GM23338 (cell line): ENCODE measurements around the gene ELL2. TPM values are rescaled to one million over a fixed set of nuclear protein-coding genes. Genes with fewer than 3 reads are reported as not detected.

ENCODE experiments used
- ATAC-seq: fragments of 200-7000 bp; cut with Tn5 transposase; 3 replicates; pipeline ENCODE4 v1.9.1; 2020
- DNase-seq: peaks from one replicate; pipeline ENCODE4 v3.0.0-alpha.2; 2015; ENCODE audit warnings: low spot score
- H2AFZ ChIP-seq: fragments of 200-600 bp; sonication (generic); 2 replicates; pipeline ENCODE4 v1.8.0; 2016; ENCODE audit warnings: antibody characterized with exemption, mild to moderate bottlenecking, moderate library complexity
- H3F3A ChIP-seq: fragments of 200-600 bp; sonication (generic); replicated peaks from 2 replicates; pipeline ENCODE4 v1.8.0; 2017; ENCODE audit warnings: antibody characterized with exemption, mixed run types, low read depth
- H3K27ac ChIP-seq: fragments of 200-600 bp; sonication (generic); 2 replicates; pipeline ENCODE4 v1.6.1; 2016; ENCODE audit warnings: low read depth
- H3K27me3 ChIP-seq: fragments of 200-600 bp; sonication (generic); 2 replicates; pipeline ENCODE4 v1.8.0; 2016; ENCODE audit warnings: mild to moderate bottlenecking, mixed run types, moderate library complexity; ENCODE audit not compliant: insufficient read depth
- H3K36me3 ChIP-seq: fragments of 200-600 bp; sonication (generic); 2 replicates; pipeline ENCODE4 v1.8.0; 2016; ENCODE audit warnings: mild to moderate bottlenecking; ENCODE audit not compliant: insufficient read depth
- H3K4me1 ChIP-seq: fragments of 200-600 bp; sonication (generic); 2 replicates; pipeline ENCODE4 v1.8.0; 2016; ENCODE audit warnings: mild to moderate bottlenecking, moderate library complexity; ENCODE audit not compliant: insufficient read depth
- H3K4me2 ChIP-seq: fragments of 200-600 bp; sonication (generic); 2 replicates; pipeline ENCODE4 v1.7.1; 2017; ENCODE audit warnings: mixed run types
- H3K4me3 ChIP-seq: fragments of 200-600 bp; sonication (generic); 2 replicates; pipeline ENCODE4 v1.6.1; 2016; ENCODE audit warnings: mixed run types
- H3K79me2 ChIP-seq: fragments of 200-600 bp; sonication (generic); replicated peaks from 2 replicates; pipeline ENCODE4 v1.8.0; 2017; ENCODE audit warnings: mild to moderate bottlenecking; ENCODE audit not compliant: insufficient read depth
- H3K9me2 ChIP-seq: fragments of 200-600 bp; sonication (generic); 2 replicates; pipeline ENCODE4 v1.8.0; 2017; ENCODE audit not compliant: insufficient read depth
- H4K20me1 ChIP-seq: fragments of 200-600 bp; sonication (generic); replicated peaks from 2 replicates; pipeline ENCODE4 v1.8.0; 2017; ENCODE audit warnings: mild to moderate bottlenecking; ENCODE audit not compliant: insufficient read depth
- H3K27ac Mint-ChIP-seq: 2 replicates; pipeline ENCODE4 v1.8.0; 2020; ENCODE audit warnings: inconsistent platforms, mild to moderate bottlenecking, moderate library complexity, mixed read lengths
- H3K27me3 Mint-ChIP-seq: 3 replicates; pipeline ENCODE4 v1.8.0; 2022; ENCODE audit warnings: low read depth, mild to moderate bottlenecking, moderate library complexity, mixed read lengths, inconsistent platforms; ENCODE audit not compliant: insufficient read depth, poor library complexity
- H3K36me3 Mint-ChIP-seq: 3 replicates; pipeline ENCODE4 v1.8.0; 2021; ENCODE audit warnings: low read depth, mild to moderate bottlenecking, inconsistent platforms, moderate library complexity, mixed read lengths
- H3K4me1 Mint-ChIP-seq: 3 replicates; pipeline ENCODE4 v1.8.0; 2020; ENCODE audit warnings: mild to moderate bottlenecking, inconsistent platforms, mixed read lengths
- H3K4me3 Mint-ChIP-seq: 3 replicates; pipeline ENCODE4 v1.8.0; 2021; ENCODE audit warnings: moderate library complexity, mild to moderate bottlenecking, inconsistent platforms, mixed read lengths
- H3K9me3 Mint-ChIP-seq: 3 replicates; pipeline ENCODE4 v1.8.0; 2020; ENCODE audit warnings: moderate library complexity, mild to moderate bottlenecking, inconsistent platforms, mixed read lengths
- CREB1 ChIP-seq: fragments of 250-450 bp; sonication (Bioruptor Pico); IDR thresholded peaks from 2 replicates; pipeline ENCODE4 v1.5.0; 2020; ENCODE audit warnings: low read depth, mild to moderate bottlenecking, moderate library complexity
- EZH2 ChIP-seq: fragments of 200-600 bp; sonication (generic); IDR thresholded peaks from one replicate; pipeline ENCODE4 v1.8.0; 2017; ENCODE audit warnings: antibody characterized with exemption, mild to moderate bottlenecking, low read depth; ENCODE audit not compliant: unreplicated experiment
- EZH2phosphoT487 ChIP-seq: fragments of 200-600 bp; sonication (generic); IDR thresholded peaks from one replicate; pipeline ENCODE4 v1.8.1; 2018; ENCODE audit warnings: antibody characterized with exemption; ENCODE audit not compliant: unreplicated experiment
- JUNB ChIP-seq: IDR thresholded peaks from one replicate; pipeline ENCODE4 v1.6.1; 2016; ENCODE audit warnings: antibody characterized with exemption; ENCODE audit not compliant: unreplicated experiment
- NANOG ChIP-seq: IDR thresholded peaks from 2 replicates; pipeline ENCODE4 v1.6.1; 2016; ENCODE audit warnings: antibody characterized with exemption, borderline replicate concordance
- POLR2AphosphoS5 ChIP-seq: IDR thresholded peaks from 2 replicates; pipeline ENCODE4 v1.6.1; 2016; ENCODE audit warnings: antibody characterized with exemption, low read depth
- STAT1 ChIP-seq: IDR thresholded peaks from one replicate; pipeline ENCODE4 v1.6.1; 2016; ENCODE audit warnings: antibody characterized with exemption; ENCODE audit not compliant: unreplicated experiment
- ZNF114 ChIP-seq: fragments of 250-450 bp; sonication (Bioruptor Pico); IDR thresholded peaks from 2 replicates; pipeline ENCODE4 v1.5.0; 2020; ENCODE audit warnings: mild to moderate bottlenecking, moderate library complexity
- ZNF331 ChIP-seq: fragments of 250-450 bp; sonication (Bioruptor Pico); IDR thresholded peaks from 2 replicates; pipeline ENCODE4 v1.5.0; 2020; ENCODE audit warnings: low read depth, mild to moderate bottlenecking, moderate library complexity
- polyA plus RNA-seq: library from polyadenylated mRNA; unstranded; fragments of >200 nt; fragmentation: Nextera tagmentation; extraction: Ambion mirVana; gene quantifications from 2 replicates; pipeline ENCODE4 v1.2.1, GENCODE V29; 2016
- total RNA-seq: library from RNA; depleted of rRNA; stranded (reverse); fragments of >200 nt; shearing (Covaris generic); gene quantifications from 2 replicates; pipeline ENCODE4 v1.2.3, GENCODE V29; 2014
- TF ChIP-seq, protein P1 (sequence below): IDR thresholded peaks from 2 replicates; pipeline ENCODE4 v1.6.1; 2016; ENCODE audit warnings: antibody characterized with exemption
- TF ChIP-seq, protein P2 (sequence below): IDR thresholded peaks from one replicate; pipeline ENCODE4 v1.6.1; 2018; ENCODE audit warnings: antibody characterized with exemption; ENCODE audit not compliant: unreplicated experiment
- TF ChIP-seq, protein P3 (sequence below): fragments of 250-450 bp; sonication (Bioruptor Pico); IDR thresholded peaks from 2 replicates; pipeline ENCODE4 v1.5.0; 2020; ENCODE audit warnings: mild to moderate bottlenecking, moderate library complexity
- TF ChIP-seq, protein P4 (sequence below), 2 experiments: fragments of 200-600 bp in 1 of 2; sonication (generic) in 1 of 2; conservative IDR thresholded peaks; 2 replicates each; pipeline versions ENCODE4 v1.5.1 to v1.6.1; 2016 to 2017; ENCODE audit warnings: antibody characterized with exemption in 2 of 2, low read depth in 2 of 2, mild to moderate bottlenecking in 2 of 2, moderate library complexity in 1 of 2

Gene ELL2
- total and polyA plus RNA-seq, 2 experiments from 2014 or later = 7.4 to 32.6 TPM

DNA sequence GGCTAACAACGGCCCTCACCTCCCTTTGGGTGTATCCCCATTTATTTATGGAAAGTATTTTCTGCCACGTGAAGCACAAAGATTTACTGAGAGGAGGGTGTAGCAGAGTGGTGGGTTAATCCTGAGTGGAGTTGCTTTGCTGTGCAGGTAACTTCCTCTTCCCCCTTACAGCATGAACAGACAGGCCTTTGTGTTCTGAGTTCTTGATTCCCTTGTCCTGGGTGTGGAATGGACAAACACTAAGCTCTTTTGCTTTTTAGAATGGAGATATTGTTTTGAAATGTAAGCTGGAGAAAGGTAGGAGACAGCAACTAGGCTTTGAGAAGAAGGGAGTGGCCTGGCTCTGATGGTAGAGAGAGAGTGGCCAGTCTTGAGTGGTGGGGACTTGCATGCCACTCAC is 122.0 kb downstream of the ELL2 start:
- H3K4me3 Mint-ChIP-seq = no peak overlapping the region
- no peaks in the 10 kb centered on the region for H3K36me3 Mint-ChIP-seq
- no peak for DNase-seq
- no peaks in the 10 kb centered on the region for H3F3A ChIP-seq
- ATAC-seq = no peak
- no peak overlapping the region for H3K27ac Mint-ChIP-seq
- H3K79me2 ChIP-seq = no peaks in the 10 kb centered on the region
- H3K4me3 ChIP-seq = no peak overlapping the region
- TF ChIP-seq, protein P1, sequence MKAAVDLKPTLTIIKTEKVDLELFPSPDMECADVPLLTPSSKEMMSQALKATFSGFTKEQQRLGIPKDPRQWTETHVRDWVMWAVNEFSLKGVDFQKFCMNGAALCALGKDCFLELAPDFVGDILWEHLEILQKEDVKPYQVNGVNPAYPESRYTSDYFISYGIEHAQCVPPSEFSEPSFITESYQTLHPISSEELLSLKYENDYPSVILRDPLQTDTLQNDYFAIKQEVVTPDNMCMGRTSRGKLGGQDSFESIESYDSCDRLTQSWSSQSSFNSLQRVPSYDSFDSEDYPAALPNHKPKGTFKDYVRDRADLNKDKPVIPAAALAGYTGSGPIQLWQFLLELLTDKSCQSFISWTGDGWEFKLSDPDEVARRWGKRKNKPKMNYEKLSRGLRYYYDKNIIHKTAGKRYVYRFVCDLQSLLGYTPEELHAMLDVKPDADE = no peak
- TF ChIP-seq ZNF114 (no peak), EZH2phosphoT487 (no peak), CREB1 (CRISPR knock-in tag) (no peak), JUNB (no peak), ZNF331 (CRISPR knock-in tag) (no peak), EZH2 (no peak), POLR2AphosphoS5 (no peak), NANOG (no peak), STAT1 (no peak)
- TF ChIP-seq, protein P2, sequence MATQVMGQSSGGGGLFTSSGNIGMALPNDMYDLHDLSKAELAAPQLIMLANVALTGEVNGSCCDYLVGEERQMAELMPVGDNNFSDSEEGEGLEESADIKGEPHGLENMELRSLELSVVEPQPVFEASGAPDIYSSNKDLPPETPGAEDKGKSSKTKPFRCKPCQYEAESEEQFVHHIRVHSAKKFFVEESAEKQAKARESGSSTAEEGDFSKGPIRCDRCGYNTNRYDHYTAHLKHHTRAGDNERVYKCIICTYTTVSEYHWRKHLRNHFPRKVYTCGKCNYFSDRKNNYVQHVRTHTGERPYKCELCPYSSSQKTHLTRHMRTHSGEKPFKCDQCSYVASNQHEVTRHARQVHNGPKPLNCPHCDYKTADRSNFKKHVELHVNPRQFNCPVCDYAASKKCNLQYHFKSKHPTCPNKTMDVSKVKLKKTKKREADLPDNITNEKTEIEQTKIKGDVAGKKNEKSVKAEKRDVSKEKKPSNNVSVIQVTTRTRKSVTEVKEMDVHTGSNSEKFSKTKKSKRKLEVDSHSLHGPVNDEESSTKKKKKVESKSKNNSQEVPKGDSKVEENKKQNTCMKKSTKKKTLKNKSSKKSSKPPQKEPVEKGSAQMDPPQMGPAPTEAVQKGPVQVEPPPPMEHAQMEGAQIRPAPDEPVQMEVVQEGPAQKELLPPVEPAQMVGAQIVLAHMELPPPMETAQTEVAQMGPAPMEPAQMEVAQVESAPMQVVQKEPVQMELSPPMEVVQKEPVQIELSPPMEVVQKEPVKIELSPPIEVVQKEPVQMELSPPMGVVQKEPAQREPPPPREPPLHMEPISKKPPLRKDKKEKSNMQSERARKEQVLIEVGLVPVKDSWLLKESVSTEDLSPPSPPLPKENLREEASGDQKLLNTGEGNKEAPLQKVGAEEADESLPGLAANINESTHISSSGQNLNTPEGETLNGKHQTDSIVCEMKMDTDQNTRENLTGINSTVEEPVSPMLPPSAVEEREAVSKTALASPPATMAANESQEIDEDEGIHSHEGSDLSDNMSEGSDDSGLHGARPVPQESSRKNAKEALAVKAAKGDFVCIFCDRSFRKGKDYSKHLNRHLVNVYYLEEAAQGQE = no peak
- TF ChIP-seq, protein P3, sequence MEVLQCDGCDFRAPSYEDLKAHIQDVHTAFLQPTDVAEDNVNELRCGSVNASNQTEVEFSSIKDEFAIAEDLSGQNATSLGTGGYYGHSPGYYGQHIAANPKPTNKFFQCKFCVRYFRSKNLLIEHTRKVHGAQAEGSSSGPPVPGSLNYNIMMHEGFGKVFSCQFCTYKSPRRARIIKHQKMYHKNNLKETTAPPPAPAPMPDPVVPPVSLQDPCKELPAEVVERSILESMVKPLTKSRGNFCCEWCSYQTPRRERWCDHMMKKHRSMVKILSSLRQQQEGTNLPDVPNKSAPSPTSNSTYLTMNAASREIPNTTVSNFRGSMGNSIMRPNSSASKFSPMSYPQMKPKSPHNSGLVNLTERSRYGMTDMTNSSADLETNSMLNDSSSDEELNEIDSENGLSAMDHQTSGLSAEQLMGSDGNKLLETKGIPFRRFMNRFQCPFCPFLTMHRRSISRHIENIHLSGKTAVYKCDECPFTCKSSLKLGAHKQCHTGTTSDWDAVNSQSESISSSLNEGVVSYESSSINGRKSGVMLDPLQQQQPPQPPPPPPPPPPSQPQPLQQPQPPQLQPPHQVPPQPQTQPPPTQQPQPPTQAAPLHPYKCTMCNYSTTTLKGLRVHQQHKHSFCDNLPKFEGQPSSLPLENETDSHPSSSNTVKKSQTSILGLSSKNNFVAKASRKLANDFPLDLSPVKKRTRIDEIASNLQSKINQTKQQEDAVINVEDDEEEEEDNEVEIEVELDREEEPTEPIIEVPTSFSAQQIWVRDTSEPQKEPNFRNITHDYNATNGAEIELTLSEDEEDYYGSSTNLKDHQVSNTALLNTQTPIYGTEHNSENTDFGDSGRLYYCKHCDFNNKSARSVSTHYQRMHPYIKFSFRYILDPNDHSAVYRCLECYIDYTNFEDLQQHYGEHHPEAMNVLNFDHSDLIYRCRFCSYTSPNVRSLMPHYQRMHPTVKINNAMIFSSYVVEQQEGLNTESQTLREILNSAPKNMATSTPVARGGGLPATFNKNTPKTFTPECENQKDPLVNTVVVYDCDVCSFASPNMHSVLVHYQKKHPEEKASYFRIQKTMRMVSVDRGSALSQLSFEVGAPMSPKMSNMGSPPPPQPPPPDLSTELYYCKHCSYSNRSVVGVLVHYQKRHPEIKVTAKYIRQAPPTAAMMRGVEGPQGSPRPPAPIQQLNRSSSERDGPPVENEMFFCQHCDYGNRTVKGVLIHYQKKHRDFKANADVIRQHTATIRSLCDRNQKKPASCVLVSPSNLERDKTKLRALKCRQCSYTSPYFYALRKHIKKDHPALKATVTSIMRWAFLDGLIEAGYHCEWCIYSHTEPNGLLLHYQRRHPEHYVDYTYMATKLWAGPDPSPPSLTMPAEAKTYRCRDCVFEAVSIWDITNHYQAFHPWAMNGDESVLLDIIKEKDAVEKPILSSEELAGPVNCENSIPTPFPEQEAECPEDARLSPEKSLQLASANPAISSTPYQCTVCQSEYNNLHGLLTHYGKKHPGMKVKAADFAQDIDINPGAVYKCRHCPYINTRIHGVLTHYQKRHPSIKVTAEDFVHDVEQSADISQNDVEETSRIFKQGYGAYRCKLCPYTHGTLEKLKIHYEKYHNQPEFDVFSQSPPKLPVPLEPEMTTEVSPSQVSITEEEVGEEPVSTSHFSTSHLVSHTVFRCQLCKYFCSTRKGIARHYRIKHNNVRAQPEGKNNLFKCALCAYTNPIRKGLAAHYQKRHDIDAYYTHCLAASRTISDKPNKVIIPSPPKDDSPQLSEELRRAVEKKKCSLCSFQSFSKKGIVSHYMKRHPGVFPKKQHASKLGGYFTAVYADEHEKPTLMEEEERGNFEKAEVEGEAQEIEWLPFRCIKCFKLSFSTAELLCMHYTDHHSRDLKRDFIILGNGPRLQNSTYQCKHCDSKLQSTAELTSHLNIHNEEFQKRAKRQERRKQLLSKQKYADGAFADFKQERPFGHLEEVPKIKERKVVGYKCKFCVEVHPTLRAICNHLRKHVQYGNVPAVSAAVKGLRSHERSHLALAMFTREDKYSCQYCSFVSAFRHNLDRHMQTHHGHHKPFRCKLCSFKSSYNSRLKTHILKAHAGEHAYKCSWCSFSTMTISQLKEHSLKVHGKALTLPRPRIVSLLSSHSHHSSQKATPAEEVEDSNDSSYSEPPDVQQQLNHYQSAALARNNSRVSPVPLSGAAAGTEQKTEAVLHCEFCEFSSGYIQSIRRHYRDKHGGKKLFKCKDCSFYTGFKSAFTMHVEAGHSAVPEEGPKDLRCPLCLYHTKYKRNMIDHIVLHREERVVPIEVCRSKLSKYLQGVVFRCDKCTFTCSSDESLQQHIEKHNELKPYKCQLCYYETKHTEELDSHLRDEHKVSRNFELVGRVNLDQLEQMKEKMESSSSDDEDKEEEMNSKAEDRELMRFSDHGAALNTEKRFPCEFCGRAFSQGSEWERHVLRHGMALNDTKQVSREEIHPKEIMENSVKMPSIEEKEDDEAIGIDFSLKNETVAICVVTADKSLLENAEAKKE (CRISPR knock-in tag) = no peak
- TF ChIP-seq, protein P4, sequence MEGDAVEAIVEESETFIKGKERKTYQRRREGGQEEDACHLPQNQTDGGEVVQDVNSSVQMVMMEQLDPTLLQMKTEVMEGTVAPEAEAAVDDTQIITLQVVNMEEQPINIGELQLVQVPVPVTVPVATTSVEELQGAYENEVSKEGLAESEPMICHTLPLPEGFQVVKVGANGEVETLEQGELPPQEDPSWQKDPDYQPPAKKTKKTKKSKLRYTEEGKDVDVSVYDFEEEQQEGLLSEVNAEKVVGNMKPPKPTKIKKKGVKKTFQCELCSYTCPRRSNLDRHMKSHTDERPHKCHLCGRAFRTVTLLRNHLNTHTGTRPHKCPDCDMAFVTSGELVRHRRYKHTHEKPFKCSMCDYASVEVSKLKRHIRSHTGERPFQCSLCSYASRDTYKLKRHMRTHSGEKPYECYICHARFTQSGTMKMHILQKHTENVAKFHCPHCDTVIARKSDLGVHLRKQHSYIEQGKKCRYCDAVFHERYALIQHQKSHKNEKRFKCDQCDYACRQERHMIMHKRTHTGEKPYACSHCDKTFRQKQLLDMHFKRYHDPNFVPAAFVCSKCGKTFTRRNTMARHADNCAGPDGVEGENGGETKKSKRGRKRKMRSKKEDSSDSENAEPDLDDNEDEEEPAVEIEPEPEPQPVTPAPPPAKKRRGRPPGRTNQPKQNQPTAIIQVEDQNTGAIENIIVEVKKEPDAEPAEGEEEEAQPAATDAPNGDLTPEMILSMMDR (conservative IDR thresholded peaks at IDR 0.05; ENCODE audit: low read depth in 2 of 2) = no peak
- no peaks in the 10 kb centered on the region for H3K36me3 ChIP-seq
- peaks cover 8% of the 10 kb centered on the region; the same call in 1 of the 2 replicates for H3K9me2 ChIP-seq
- no peaks in the 10 kb centered on the region for H3K9me3 Mint-ChIP-seq
- H2AFZ ChIP-seq = no peak overlapping the region
- H3K27ac ChIP-seq = no peak overlapping the region
- no peaks in the 10 kb centered on the region for H3K27me3 ChIP-seq
- 0 out of 2 replicates have a peak, but pooled peaks cover 3% of the 10 kb centered on the region for H3K4me1 ChIP-seq
- H3K4me2 ChIP-seq = no peak overlapping the region
- peaks cover 5% of the 10 kb centered on the region for H3K27me3 Mint-ChIP-seq
- H3K4me1 Mint-ChIP-seq = peaks cover 7% of the 10 kb centered on the region; the same call in 2 of the 3 replicates
- H4K20me1 ChIP-seq = no peaks in the 10 kb centered on the region
